Measurements from ENCODE around the gene STX19.

The STX19 gene

DNA sequence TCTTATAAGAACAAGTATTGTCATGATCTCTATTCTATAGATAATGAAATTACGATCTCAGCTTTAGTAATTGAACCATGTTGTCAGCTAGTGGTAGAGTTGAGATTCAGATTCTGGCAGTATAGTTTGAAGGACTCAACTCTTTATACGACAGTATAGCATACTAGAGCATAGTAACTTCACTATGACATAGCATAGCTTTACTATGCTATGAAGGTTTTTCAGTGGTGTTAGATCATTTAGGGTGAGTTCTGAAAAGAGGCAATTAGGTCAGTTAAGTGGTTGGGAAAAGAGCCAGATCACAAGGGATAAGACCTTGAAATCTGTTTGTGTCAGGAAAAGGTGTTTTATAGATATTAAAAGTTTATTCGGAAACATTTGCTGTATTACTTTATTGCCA lies 8.1 kb downstream of the STX19 start:
- no peak overlapping the region for H3K27ac ChIP-seq
- TF ChIP-seq ZFX (IDR thresholded peaks at IDR 0.05): no peak
- TF ChIP-seq, protein P1, sequence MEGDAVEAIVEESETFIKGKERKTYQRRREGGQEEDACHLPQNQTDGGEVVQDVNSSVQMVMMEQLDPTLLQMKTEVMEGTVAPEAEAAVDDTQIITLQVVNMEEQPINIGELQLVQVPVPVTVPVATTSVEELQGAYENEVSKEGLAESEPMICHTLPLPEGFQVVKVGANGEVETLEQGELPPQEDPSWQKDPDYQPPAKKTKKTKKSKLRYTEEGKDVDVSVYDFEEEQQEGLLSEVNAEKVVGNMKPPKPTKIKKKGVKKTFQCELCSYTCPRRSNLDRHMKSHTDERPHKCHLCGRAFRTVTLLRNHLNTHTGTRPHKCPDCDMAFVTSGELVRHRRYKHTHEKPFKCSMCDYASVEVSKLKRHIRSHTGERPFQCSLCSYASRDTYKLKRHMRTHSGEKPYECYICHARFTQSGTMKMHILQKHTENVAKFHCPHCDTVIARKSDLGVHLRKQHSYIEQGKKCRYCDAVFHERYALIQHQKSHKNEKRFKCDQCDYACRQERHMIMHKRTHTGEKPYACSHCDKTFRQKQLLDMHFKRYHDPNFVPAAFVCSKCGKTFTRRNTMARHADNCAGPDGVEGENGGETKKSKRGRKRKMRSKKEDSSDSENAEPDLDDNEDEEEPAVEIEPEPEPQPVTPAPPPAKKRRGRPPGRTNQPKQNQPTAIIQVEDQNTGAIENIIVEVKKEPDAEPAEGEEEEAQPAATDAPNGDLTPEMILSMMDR (conservative IDR thresholded peaks at IDR 0.05): no peak

DNA sequence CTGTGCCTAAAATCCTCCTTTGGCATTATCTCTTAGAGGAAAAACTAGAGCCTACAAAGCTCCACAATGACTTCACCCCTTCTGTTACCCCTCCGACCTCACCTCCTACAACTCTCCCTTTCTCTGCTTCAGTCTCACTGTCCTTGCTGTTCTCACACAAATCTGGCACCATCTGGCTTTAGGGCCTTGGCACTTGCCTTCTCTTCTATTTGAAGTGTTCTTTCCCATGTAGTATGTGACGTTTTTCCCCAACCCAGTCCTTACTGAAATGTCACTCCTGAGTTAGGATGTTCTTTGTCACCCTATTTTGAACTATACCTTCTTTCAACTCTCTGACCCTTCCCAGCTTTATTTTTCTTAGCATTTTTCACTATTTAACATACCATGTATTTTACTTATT lies 8.7 kb downstream of the STX19 start:
- TF ChIP-seq ZFX (IDR thresholded peaks at IDR 0.05): no peak
- TF ChIP-seq, protein P1 (conservative IDR thresholded peaks at IDR 0.05): no peak
- H3K27ac ChIP-seq: no peak overlapping the region

DNA sequence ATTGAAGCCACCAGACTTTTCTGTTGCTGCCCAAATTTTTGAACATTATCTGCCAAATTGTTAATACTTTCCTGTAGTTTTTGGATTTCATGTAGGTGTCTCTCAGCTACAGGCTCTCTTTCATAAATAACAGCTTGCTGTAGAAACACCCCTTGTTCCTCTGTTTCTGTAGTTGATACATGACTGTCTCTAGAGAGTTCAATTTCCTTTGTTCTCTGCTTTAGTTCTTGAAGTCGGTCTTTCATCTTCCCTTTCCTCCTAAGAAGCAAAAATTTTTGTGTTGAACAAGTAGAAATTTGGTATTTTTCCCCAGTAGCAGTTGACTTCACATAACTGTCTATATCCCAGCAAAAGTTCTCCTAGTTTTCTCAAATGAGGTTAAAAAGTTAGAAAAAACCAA lies 13.4 kb downstream of the STX19 start:
- no peak for TF ChIP-seq ZFX (IDR thresholded peaks at IDR 0.05)
- TF ChIP-seq, protein P1 (conservative IDR thresholded peaks at IDR 0.05): no peak
- H3K27ac ChIP-seq: no peak overlapping the region

DNA sequence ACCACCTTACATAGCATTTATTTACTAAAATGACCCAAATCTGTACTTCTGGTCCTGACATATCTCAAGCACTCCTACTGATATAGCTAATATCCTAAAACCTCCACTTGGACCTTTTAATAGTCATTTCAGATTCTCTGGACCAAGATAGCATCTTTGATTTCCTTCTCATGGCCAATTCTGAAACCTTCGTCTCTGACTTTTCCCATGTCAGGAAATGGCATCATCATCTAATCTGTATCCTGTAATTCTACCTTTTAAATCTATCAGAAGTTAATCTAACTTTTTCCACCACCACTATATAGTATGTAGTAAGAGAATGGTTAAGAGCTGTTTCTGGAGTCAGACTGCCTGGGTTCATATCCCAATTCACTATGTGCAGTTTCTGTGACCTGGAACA lies 16.2 kb downstream of the STX19 start:
- TF ChIP-seq, protein P1 (conservative IDR thresholded peaks at IDR 0.05): no peak
- no peak for TF ChIP-seq ZFX (IDR thresholded peaks at IDR 0.05)
- H3K27ac ChIP-seq: no peak overlapping the region

DNA sequence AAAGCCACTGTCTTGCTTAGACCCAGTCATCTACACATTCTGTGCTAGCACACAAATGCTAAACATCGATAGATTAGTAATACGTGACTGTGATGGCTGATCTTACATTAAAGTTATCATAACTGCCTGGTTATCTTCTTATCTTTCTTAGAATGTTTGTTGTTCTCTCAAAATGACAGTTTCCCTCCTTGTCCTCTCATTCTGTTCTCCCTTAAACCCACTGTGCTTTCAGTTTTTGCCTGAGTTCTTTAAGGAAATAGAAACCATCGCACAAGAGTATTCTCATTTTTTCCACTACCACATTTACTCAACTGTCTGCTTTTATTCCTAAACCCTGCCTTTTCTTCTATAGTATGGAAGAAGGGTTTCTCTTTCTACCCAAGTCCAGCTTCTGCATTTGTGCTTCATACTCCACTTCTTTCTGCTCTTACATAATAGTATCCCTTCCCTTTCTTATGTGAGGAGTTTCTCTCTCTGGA lies 17.1 kb downstream of the STX19 start:
- no peak overlapping the region for H3K27ac ChIP-seq
- no peak for TF ChIP-seq ZFX (IDR thresholded peaks at IDR 0.05)
- TF ChIP-seq, protein P1 (conservative IDR thresholded peaks at IDR 0.05): no peak

DNA sequence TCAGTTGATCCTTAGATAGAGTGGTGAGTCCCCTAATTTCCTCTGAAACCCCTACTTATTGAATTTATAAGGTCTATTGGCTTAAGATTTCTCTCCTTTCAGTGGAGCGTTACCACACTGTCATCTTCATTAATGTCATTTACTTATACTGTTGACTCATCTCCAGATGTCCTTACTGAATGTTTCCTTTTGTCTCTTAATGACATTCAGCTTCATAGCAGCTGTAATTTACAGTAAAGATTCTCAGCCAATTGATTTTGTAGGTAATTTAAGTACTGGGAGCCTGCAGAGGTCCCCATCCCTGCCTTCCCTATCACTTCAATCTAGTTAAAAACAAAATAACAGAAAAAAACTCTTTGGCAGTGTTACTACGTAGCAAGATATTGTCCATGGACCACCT lies 18.8 kb downstream of the STX19 start:
- H3K27ac ChIP-seq: no peak overlapping the region
- TF ChIP-seq ZFX (IDR thresholded peaks at IDR 0.05): no peak
- TF ChIP-seq, protein P1 (conservative IDR thresholded peaks at IDR 0.05): no peak

DNA sequence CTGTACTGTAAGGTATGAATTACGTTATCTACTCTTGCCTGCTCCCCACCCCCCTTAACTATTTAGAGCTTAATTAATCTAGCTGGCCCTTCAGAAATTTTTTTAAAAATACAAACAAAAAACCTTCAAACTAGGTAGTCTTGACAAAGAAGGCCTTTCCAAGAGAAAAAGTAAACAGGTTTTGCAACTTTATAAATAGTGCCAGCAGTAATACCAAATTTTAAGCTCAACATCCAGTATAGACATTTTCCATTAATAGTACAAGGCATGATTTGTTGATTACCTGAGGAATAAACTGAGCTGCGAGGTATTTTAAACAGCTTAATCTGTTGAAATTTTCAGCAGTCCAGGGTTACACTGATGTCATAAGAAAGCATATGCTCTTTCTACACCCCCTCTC lies 20.1 kb downstream of the STX19 start:
- TF ChIP-seq, protein P1 (conservative IDR thresholded peaks at IDR 0.05): no peak
- TF ChIP-seq ZFX (IDR thresholded peaks at IDR 0.05): no peak
- no peak overlapping the region for H3K27ac ChIP-seq
